Thyroid gland (tissue), 4 donors: ENCODE data around the gene MICB. TPM values are rescaled to one million over a fixed set of nuclear protein-coding genes. Genes with fewer than 3 reads are reported as not detected.

Experiments used
- DNase-seq, 2 donors: peaks; one replicate each; pipeline ENCODE4 v3.0.0-alpha.2; 2019
- H3K27ac ChIP-seq, 3 donors: fragments of 200-600 bp; sonication (generic); 1 replicate in 2 of 3; 2 replicates in 1 of 3; pipeline ENCODE4 v1.5.1; 2016 to 2019; ENCODE audit warnings: mild to moderate bottlenecking in 1 of 3, moderate library complexity in 1 of 3
- H3K27me3 ChIP-seq: fragments of 200-600 bp; sonication (generic); one replicate; pipeline ENCODE4 v1.5.1; 2019
- H3K36me3 ChIP-seq, 2 donors: fragments of 200-600 bp; sonication (generic); one replicate each; pipeline ENCODE4 v1.5.1; 2016 to 2019
- H3K4me1 ChIP-seq, 2 donors: fragments of 200-600 bp; sonication (generic); one replicate each; pipeline ENCODE4 v1.5.1; 2017 to 2019
- H3K4me3 ChIP-seq, 3 donors: fragments of 200-600 bp; sonication (generic); replicated peaks in 1 of 3; 1 replicate in 2 of 3; 2 replicates in 1 of 3; pipeline ENCODE4 v1.5.1; 2016; ENCODE audit warnings: mild to moderate bottlenecking in 1 of 3
- H3K9me3 ChIP-seq: fragments of 200-600 bp; sonication (generic); one replicate; pipeline ENCODE4 v1.5.1; 2017
- CTCF ChIP-seq, 6 experiments: fragments of 200-600 bp in 3 of 6; fragments of 450-650 bp in 3 of 6; sonication (generic) in 3 of 6; IDR thresholded peaks; one replicate each; pipeline ENCODE4 v1.5.1; 2016 to 2019; ENCODE audit warnings: antibody characterized with exemption in 6 of 6, mild to moderate bottlenecking in 2 of 6, inconsistent platforms in 1 of 6, moderate library complexity in 1 of 6
- POLR2A ChIP-seq, 2 donors: fragments of 450-650 bp; IDR thresholded peaks; one replicate each; pipeline ENCODE4 v1.6.1; 2017; ENCODE audit warnings: antibody characterized with exemption in 2 of 2, mild to moderate bottlenecking in 2 of 2, moderate library complexity in 1 of 2
- WGBS, 2 donors: methylation state at CpG; one replicate each; pipeline ENCODE4 v1.1.5; 2017; 5-methylcytosine and 5-hydroxymethylcytosine counted together
- intact Hi-C: fragments of 100-400 bp; cut with DNase I; formaldehyde crosslinking; loops from one replicate; pipeline ENCODE4 v1.15.1; 2023
- total RNA-seq, 4 donors: library from RNA; depleted of rRNA; stranded (reverse); fragments of >200 nt; gene quantifications; one replicate each; pipeline ENCODE4 v1.2.3, GENCODE V29; 2016

Gene MICB
- total RNA-seq, 4 donors from 2014 or later: 0.89 to 3.4 (median 2.1) TPM

- H3K4me1 ChIP-seq: no peaks in the 10 kb centered on the region
- no peaks in the 10 kb centered on the region for H3K27me3 ChIP-seq
- WGBS, 2 donors: 100% methylated on average over 1 of the region's 1 CpG
- no peak overlapping the region for H3K4me3 ChIP-seq
- intact Hi-C loops: no loop called here
- TF ChIP-seq CTCF (IDR thresholded peaks at IDR 0.05) (no peak), POLR2A (IDR thresholded peaks at IDR 0.05) (no peak)
- H3K27ac ChIP-seq: no peak overlapping the region
- H3K36me3 ChIP-seq: no peaks in the 10 kb centered on the region
- no peak for DNase-seq
- no peaks in the 10 kb centered on the region for H3K9me3 ChIP-seq
These were observed 32.8 kb upstream of the MICB start for GRCh38 chr6:31465185-31465536.

- no peak for DNase-seq
- intact Hi-C loops: no loop called here
- TF ChIP-seq CTCF (IDR thresholded peaks at IDR 0.05): no peak
- no peak for TF ChIP-seq POLR2A (IDR thresholded peaks at IDR 0.05)
- H3K27me3 ChIP-seq: no peaks in the 10 kb centered on the region
- no peaks in the 10 kb centered on the region for H3K36me3 ChIP-seq
- H3K4me1 ChIP-seq: no peaks in the 10 kb centered on the region
- H3K9me3 ChIP-seq: no peaks in the 10 kb centered on the region
- no peak overlapping the region for H3K4me3 ChIP-seq
- no peak overlapping the region for H3K27ac ChIP-seq
- WGBS, 2 donors: 93% methylated on average over 5 of the region's 5 CpGs
These were observed 32.2 kb upstream of the MICB start for GRCh38 chr6:31465718-31466117.

GRCh38 chr6:31466466-31466865, 31.5 kb upstream of the MICB start:
- intact Hi-C loops: no loop called here
- TF ChIP-seq CTCF (IDR thresholded peaks at IDR 0.05) (no peak), POLR2A (IDR thresholded peaks at IDR 0.05) (no peak)
- WGBS, 2 donors: 93 to 96% methylated on average over 4 of the region's 4 CpGs
- no peaks in the 10 kb centered on the region for H3K27me3 ChIP-seq
- H3K4me3 ChIP-seq: no peak overlapping the region
- H3K27ac ChIP-seq: no peak overlapping the region
- H3K9me3 ChIP-seq: no peaks in the 10 kb centered on the region
- no peak for DNase-seq
- H3K36me3 ChIP-seq: no peaks in the 10 kb centered on the region
- no peaks in the 10 kb centered on the region for H3K4me1 ChIP-seq

GRCh38 chr6:31467151-31467550, 30.8 kb upstream of the MICB start:
- TF ChIP-seq POLR2A (IDR thresholded peaks at IDR 0.05): no peak
- no peak for TF ChIP-seq CTCF (IDR thresholded peaks at IDR 0.05)
- intact Hi-C loops: no loop called here
- DNase-seq: no peak
- Histone ChIP-seq H3K9me3 (no peaks in the 10 kb centered on the region), H3K27me3 (no peaks in the 10 kb centered on the region), H3K4me1 (no peaks in the 10 kb centered on the region), H3K36me3 (no peaks in the 10 kb centered on the region), H3K4me3 (no peak overlapping the region), H3K27ac (no peak overlapping the region)
- 73 to 74% methylated on average over 8 of the region's 8 CpGs for WGBS, 2 donors

GRCh38 chr6:31468311-31468710, 29.6 kb upstream of the MICB start:
- intact Hi-C loops: no loop called here
- Histone ChIP-seq H3K4me3 (no peak overlapping the region), H3K27ac (no peak overlapping the region), H3K9me3 (no peaks in the 10 kb centered on the region), H3K4me1 (no peaks in the 10 kb centered on the region), H3K36me3 (no peaks in the 10 kb centered on the region), H3K27me3 (no peaks in the 10 kb centered on the region)
- no peak for DNase-seq
- TF ChIP-seq POLR2A (IDR thresholded peaks at IDR 0.05) (no peak), CTCF (IDR thresholded peaks at IDR 0.05) (no peak)
- 89 to 91% methylated on average over 2 of the region's 2 CpGs for WGBS, 2 donors
